Measurements from ENCODE around the gene RBM12. TPM values are rescaled to one million over a fixed set of nuclear protein-coding genes. Genes with fewer than 3 reads are reported as not detected.

Gene RBM12
- total and polyA plus RNA-seq, 2 of the 8 experiments (the other 6 are each of a cell fraction or from before 2014, with no cell fraction given) = 187 to 214 TPM

DNA sequence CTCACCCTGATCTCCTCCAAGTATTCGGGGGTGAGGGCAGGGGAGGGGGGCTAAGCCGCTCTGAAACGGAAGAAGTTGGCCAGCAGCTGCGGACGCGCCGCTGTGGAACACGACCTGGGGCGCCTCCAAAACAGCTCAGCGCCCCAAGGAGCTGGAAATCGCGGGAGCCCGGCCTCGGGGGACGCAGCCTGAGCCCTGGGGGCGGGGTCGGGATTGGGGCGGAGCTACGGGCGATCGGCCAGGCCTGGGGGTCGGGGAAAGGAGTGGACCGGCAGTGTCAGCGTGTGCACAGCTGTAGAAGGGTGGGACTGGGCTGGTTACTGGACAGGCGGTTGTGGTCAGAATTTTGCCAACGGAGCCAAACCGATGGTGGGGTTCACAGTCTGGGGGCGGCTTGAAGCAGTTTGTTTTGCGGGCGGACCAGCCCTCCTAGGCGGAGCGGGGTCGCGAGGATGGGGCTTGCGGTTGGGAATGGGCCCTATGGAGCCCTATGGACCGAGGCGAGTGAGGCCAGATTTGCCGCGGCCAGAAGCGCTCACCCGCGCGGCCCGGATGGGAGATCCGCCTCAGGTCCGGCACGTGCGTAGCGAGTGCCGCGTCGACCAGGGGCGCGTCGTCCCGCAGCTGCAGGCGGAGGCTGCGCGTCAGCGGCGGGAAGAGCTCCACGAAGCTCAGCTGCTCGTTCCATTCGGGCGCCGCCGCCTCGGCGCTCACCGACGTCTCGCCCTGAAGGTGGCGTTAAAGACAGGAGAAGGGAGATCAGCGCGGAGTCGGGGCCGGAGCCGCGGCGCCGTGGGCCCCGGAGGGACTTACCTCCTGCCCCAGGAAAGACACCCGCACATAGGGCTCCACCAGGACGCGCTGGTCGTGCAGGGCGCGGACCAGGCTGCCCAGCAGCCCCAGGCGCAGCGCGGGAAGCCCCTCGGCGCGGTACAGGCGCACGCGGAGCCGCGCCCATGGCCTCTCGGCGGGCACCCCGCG, 63.4 kb downstream of the RBM12 start (continued):
- TF ChIP-seq EGR1 (IDR thresholded peaks at IDR 0.05; ENCODE audit: borderline replicate concordance, low read depth, low read length) (no peak), KDM5A (IDR thresholded peaks at IDR 0.05; ENCODE audit: low read length) (no peak), SP2 (IDR thresholded peaks at IDR 0.05; ENCODE audit: low read length) (no peak), CBX8 (IDR thresholded peaks at IDR 0.05; ENCODE audit: borderline replicate concordance, low read depth, low read length) (no peak), TAF1 (IDR thresholded peaks at IDR 0.05; ENCODE audit: low read depth, low read length) (peak; percentile 33; the same call in 1 of the 2 replicates), HDAC2 (IDR thresholded peaks at IDR 0.05; ENCODE audit: borderline replicate concordance in 1 of 2, low read depth in 2 of 2, low read length in 2 of 2) (peak in 1 of 2 experiments; percentile 97; a peak in 2 of 4 replicates), KDM4A (IDR thresholded peaks at IDR 0.05; ENCODE audit: low read depth, low read length, severe bottlenecking) (peak; percentile 65), SP1 (IDR thresholded peaks at IDR 0.05; ENCODE audit: low read depth, low read length) (no peak), RBBP5 (IDR thresholded peaks at IDR 0.05; ENCODE audit: borderline replicate concordance, low read depth, low read length) (0 out of 2 replicates have a peak, but pooled peaks have one; percentile 65), HDAC6 (IDR thresholded peaks at IDR 0.05; ENCODE audit: low read depth, low read length) (no peak), SP4 (IDR thresholded peaks at IDR 0.05; ENCODE audit: low read length) (0 out of 2 replicates have a peak, but pooled peaks have one; percentile 35)
- TF ChIP-seq, protein P1, sequence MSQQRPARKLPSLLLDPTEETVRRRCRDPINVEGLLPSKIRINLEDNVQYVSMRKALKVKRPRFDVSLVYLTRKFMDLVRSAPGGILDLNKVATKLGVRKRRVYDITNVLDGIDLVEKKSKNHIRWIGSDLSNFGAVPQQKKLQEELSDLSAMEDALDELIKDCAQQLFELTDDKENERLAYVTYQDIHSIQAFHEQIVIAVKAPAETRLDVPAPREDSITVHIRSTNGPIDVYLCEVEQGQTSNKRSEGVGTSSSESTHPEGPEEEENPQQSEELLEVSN (IDR thresholded peaks at IDR 0.05) = peak; percentile 100
- TF ChIP-seq, protein P2, sequence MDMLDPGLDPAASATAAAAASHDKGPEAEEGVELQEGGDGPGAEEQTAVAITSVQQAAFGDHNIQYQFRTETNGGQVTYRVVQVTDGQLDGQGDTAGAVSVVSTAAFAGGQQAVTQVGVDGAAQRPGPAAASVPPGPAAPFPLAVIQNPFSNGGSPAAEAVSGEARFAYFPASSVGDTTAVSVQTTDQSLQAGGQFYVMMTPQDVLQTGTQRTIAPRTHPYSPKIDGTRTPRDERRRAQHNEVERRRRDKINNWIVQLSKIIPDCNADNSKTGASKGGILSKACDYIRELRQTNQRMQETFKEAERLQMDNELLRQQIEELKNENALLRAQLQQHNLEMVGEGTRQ (IDR thresholded peaks at IDR 0.05; ENCODE audit: low read length) = no peak; the same call in 1 of the 2 replicates
- TF ChIP-seq, protein P3, sequence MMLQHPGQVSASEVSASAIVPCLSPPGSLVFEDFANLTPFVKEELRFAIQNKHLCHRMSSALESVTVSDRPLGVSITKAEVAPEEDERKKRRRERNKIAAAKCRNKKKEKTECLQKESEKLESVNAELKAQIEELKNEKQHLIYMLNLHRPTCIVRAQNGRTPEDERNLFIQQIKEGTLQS (IDR thresholded peaks at IDR 0.05; ENCODE audit: insufficient read depth, low read depth, low read length) = no peak
